ENCODE measurements around the gene HSPB6. TPM values are rescaled to one million over a fixed set of nuclear protein-coding genes. Genes with fewer than 3 reads are reported as not detected.

Gene HSPB6
- total and polyA plus RNA-seq, 9 donors, result 44.9 to 434 (median 232) TPM

GRCh38 chr19:35783469-35784434 lies 26.9 kb upstream of the HSPB6 start:
- intact Hi-C loops (cut with DNase I), result loop anchor here in 1 of 4 donors (10.0 kb wide), 1 partner anchor 141 kb away; no protein-coding TSS in a partner anchor
- WGBS, 3 donors, result 78 to 79% (median 79%) methylated on average over 28 of the region's 28 CpGs

GRCh38 chr19:35782589-35782988 lies 25.8 kb upstream of the HSPB6 start:
- no peak overlapping the region for H3K4me3 ChIP-seq
- intact Hi-C loops (cut with DNase I), result loop anchor here in 1 of 4 donors (10.0 kb wide), 1 partner anchor 142 kb away; no protein-coding TSS in a partner anchor
- TF ChIP-seq POLR2A (IDR thresholded peaks at IDR 0.05) (no peak), EP300 (IDR thresholded peaks at IDR 0.05) (no peak), CTCF (IDR thresholded peaks at IDR 0.05) (no peak)
- 92 to 97% (median 92%) methylated on average over 11 to 12 of the region's 12 CpGs for WGBS, 3 donors
- H3K36me3 ChIP-seq, result no peaks in the 10 kb centered on the region
- no peak overlapping the region for H3K27ac ChIP-seq
- no peaks in the 10 kb centered on the region for H3K4me1 ChIP-seq (ENCODE audit: insufficient read depth)
- DNase-seq, result peak in 1 of 5 donors; percentile 24
- H3K27me3 ChIP-seq, result no peaks in the 10 kb centered on the region
- no peaks in the 10 kb centered on the region for H3K9me3 ChIP-seq

More at GRCh38 chr19:35783469-35784434, 26.9 kb upstream of the HSPB6 start:
- DNase-seq, result peak in 1 of 5 donors; percentile 23
- H3K27ac ChIP-seq, result no peak overlapping the region
- no peak for TF ChIP-seq EP300 (IDR thresholded peaks at IDR 0.05)
- no peak for TF ChIP-seq CTCF (IDR thresholded peaks at IDR 0.05)
- TF ChIP-seq POLR2A (IDR thresholded peaks at IDR 0.05), result no peak
- H3K4me1 ChIP-seq (ENCODE audit: insufficient read depth), result no peaks in the 10 kb centered on the region
- no peak overlapping the region for H3K4me3 ChIP-seq
- H3K9me3 ChIP-seq, result no peaks in the 10 kb centered on the region
- H3K27me3 ChIP-seq, result no peaks in the 10 kb centered on the region
- H3K36me3 ChIP-seq, result no peaks in the 10 kb centered on the region

- H3K27me3 ChIP-seq, result no peaks in the 10 kb centered on the region
- intact Hi-C loops (cut with DNase I), result loop anchor here in 1 of 4 donors (10.0 kb wide), 1 partner anchor 143 kb away; no protein-coding TSS in a partner anchor
- H3K4me3 ChIP-seq, result no peak overlapping the region
- TF ChIP-seq CTCF (IDR thresholded peaks at IDR 0.05) (no peak), EP300 (IDR thresholded peaks at IDR 0.05) (no peak), POLR2A (IDR thresholded peaks at IDR 0.05) (no peak)
- no peak for DNase-seq
- no peak overlapping the region for H3K27ac ChIP-seq
- no peaks in the 10 kb centered on the region for H3K4me1 ChIP-seq (ENCODE audit: insufficient read depth)
- WGBS, 3 donors, result 73 to 78% (median 76%) methylated on average over 9 of the region's 9 CpGs
- no peaks in the 10 kb centered on the region for H3K36me3 ChIP-seq
- H3K9me3 ChIP-seq, result no peaks in the 10 kb centered on the region
These were observed 24.8 kb upstream of the HSPB6 start for GRCh38 chr19:35781650-35782049.

- peak in 1 of 5 donors; percentile 22 for DNase-seq
- no peaks in the 10 kb centered on the region for H3K27me3 ChIP-seq
- no peak overlapping the region for H3K27ac ChIP-seq
- H3K4me3 ChIP-seq, result no peak overlapping the region
- H3K9me3 ChIP-seq, result no peaks in the 10 kb centered on the region
- H3K36me3 ChIP-seq, result no peaks in the 10 kb centered on the region
- WGBS, 3 donors, result 87 to 92% (median 90%) methylated on average over 19 to 20 of the region's 20 CpGs
- intact Hi-C loops (cut with DNase I), result loop anchor here in 1 of 4 donors (10.0 kb wide), 1 partner anchor 144 kb away; no protein-coding TSS in a partner anchor
- H3K4me1 ChIP-seq (ENCODE audit: insufficient read depth), result peaks cover 3% of the 10 kb centered on the region
- TF ChIP-seq EP300 (IDR thresholded peaks at IDR 0.05), result no peak
- TF ChIP-seq POLR2A (IDR thresholded peaks at IDR 0.05), result no peak
- no peak for TF ChIP-seq CTCF (IDR thresholded peaks at IDR 0.05)
These were observed 23.9 kb upstream of the HSPB6 start for GRCh38 chr19:35780717-35781116.

All from ovary (tissue), 9 donors.